ENCODE data around the gene EFHD1.

GRCh38 chr2:232628466-232629128, 4.8 kb upstream of the EFHD1 start:
- TF ChIP-seq CTCF (IDR thresholded peaks at IDR 0.05) (no peak), POLR2A (IDR thresholded peaks at IDR 0.05) (no peak)

Measured in body of pancreas (tissue), 4 donors.